ENCODE data around the gene MARCHF11. TPM values are rescaled to one million over a fixed set of nuclear protein-coding genes. Genes with fewer than 3 reads are reported as not detected.

MARCHF11 gene
- total RNA-seq, 1 donor: not detected

DNA sequence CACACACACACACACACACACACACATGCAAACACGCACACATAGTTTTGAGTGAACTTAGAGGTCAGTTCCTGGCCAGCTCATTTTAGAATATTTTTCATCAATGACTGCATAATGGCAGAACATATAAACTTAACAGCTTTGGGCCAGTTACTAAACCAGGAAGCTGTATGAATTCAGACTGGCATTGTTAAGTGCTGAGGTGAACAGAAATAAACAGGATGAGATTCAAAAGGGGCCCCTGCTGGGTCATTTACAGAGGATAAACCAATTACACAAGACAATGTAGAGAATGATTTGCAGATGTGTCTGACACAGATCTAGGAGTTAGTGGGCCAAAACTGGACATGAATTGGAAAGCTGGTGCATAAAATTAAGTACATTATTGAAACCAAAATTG is 44.6 kb downstream of the MARCHF11 start:
- no peak for DNase-seq (ENCODE audit: low read depth in 2 of 3, low spot score in 2 of 3)

DNA sequence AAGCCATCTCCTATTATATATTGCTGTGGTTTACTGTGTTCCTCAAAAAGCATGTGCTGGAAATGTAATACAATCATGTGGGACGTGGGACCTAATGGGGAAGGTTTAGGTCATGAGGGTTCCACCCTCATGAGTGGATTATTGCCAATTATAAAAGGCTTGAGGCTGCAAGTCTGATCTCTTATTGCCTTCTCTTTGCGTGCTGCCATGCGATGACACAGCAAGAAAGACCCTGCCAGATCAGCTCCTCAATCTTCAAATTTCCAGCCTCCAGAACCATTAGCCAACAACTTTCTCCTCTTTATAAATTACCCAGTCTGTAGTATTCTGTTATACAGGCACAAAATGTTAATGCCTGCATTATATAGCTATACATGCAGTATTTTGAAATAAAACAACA is 45.4 kb downstream of the MARCHF11 start:
- no peak for DNase-seq (ENCODE audit: low read depth in 2 of 3, low spot score in 2 of 3)

DNA sequence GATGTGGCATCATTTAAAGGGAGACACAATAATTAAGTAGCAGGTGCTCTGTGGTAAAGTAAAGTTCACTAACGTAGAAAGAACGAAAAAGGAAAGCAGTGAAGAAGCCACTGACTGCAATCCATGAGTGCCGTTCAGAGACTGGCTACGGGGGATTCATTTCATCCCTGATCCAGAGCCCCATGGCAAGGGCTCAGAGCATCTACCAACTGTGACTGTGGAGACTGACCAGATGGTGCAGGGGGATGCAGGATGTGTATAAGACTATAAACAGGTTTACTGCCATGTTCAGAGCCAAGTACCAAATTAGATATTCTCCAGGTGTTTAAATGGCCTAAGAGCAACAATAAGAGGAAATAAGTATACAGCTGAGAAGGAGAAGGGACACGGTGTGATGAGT is 47.7 kb downstream of the MARCHF11 start:
- DNase-seq (ENCODE audit: low read depth in 2 of 3, low spot score in 2 of 3): no peak

DNA sequence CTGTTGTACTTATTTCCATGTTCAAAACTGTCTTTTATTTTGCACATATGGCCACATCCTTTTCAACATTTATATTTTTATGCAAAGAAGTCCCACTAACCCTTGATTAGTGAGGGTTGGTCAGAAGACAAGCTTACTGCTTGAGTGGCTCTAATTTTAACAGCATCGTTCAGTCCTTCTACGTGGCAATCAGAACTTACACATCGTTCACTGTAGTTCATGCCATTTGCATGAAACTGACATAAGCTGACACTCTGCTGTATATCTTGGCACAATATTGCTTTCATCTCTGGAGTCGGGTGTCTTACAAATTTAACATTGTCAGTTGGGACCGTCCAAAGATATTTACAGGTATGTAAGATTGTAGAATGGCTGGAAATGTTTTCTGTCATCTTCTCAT is 50.6 kb downstream of the MARCHF11 start:
- DNase-seq (ENCODE audit: low read depth in 2 of 3, low spot score in 2 of 3): no peak

DNA sequence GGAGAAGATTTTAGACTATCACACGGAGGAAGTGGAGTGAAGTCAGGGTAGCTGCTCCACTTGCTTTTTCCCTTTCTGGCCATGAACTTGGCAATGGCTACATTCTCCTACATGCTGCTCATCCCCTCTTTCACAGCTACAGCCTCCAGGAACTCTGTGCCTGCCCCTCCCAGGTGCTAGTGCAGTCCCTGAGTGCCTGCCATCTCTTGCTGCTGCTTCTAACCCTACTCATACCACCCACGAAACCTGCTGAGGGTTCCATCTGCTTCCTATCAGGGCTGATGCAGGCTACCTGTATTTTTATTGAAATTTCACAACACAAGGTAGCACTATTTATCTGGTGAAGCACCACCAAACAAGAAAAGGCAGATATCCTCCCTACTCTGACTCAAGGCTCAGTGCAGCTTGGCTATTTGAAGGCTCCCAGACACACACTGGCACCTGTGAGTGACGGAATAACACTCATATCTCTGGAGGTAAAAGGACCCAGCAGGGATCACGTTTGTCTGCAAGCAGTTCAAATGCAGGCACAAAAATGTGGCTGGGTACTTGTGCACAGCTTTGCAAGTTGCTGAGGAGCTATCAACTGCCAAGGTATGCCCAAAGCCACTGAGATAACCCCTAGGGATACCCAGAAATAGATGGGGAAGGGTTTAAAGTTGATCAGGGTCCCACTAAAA is 51.6 kb downstream of the MARCHF11 start:
- no peak for DNase-seq (ENCODE audit: low read depth in 2 of 3, low spot score in 2 of 3)

DNA sequence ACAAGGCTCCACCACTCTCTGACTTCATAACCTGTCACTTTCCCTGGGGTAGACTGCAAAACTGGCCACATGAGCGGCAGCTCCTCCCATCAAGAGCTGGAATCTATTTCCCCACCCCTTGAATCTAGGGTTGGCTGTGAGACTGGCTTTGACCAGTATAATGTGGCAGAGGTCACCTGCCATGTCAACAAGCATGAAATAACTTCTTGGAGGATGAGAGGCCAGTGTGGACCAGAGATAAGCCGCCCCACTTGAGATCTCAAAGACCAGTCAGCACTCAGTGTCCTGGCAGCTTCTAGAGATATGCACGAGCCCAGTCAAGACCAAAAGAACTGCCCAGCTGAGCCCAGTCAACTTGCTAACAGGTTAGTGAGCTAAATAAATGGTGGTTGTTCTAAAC is 59.0 kb downstream of the MARCHF11 start:
- DNase-seq (ENCODE audit: low read depth in 2 of 3, low spot score in 2 of 3): no peak

DNA sequence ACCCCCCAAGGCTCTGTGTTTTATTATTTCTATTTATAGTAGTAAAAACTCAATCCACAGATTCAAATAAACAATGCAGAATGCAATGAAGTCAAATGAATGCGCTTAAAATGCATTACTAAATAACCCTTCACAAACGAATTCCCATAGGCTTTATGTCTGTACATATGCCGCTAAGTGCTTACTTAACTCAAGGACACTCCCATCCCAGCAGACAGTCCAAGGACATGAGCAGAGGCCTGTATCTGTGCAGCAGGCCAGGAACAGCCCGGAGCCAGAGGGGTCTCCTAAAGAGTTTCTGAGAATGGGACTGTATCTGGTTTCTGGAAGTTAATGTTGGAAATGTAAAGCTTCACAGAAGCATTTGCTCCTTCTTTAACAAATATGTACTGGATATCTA is 59.8 kb downstream of the MARCHF11 start:
- DNase-seq (ENCODE audit: low read depth in 2 of 3, low spot score in 2 of 3): no peak

DNA sequence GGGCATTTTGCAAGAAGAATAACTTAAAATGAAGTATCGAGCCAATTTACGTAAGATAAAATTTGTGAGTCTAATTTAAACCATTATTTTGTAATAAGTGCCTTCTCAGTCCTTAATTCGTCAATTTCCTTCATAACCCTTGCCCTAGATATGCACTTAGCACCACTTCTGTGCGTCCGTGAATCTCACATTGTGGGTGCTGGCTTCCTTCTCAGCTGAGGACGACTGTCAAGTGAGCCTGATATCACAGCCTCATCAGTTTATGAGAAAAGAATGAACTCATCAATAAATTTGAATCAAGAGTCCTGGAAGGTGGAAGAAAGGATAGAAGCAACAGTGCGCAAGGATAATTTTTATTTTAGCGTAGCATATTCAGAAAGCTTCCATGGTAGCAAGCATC is 64.5 kb downstream of the MARCHF11 start:
- no peak for DNase-seq (ENCODE audit: low read depth in 2 of 3, low spot score in 2 of 3)

DNA sequence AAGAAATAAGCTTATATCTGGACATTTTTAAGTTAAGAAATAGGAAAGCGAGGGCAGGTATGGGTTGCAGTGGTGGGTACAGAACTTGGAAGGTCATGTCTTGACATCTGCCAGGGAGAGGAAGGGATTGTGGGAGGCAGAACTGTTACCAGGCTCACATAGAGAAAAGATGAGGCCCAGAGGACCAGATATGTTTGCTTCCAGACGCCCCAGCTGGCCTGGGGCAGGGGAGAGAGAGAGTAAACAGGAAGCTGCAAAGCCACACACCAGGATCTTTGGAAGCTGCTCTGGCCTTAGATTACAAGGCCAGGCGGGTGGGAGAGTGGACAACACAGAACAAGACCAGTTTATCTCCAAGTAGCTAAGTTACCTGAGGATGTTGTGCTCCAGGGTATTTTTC is 71.2 kb downstream of the MARCHF11 start:
- DNase-seq (ENCODE audit: low read depth in 2 of 3, low spot score in 2 of 3): no peak

DNA sequence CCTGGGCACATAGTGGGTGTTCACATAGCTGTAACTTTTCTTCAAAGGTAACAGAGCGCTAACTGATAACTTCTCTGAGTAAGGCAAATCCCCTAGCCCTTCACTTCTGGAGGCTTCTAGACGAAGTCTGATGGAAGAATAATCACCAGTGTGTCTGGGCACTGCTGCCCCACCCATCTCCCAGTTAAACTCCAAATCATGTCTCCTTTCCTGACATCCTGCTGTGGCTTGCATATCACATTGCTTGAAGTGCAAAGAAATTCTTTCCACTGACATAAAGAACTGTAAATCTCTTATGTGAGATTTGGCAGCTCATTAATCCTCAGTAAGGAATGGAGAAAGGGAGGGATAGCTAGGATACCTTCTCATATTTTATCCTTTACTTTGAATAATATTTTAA is 74.6 kb downstream of the MARCHF11 start:
- no peak for DNase-seq (ENCODE audit: low read depth in 2 of 3, low spot score in 2 of 3)

DNA sequence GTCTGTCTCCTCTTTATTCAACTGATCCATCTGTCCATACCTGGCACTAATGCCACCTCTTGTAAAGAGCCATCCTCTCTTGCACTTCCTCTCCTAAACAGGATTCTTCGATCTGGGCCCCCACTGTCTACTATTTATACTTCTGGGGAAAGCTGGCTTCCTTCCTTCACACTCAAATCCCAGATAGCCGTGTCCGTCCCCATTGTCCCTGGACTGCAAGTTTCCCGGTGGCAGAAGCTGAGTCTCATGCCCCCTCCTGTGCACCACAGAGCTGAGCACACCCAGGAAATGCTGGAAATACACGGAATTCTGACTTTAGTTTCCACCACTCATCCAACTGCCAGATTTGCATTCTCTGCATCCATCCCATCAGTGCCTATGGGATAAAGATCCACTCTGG is 84.0 kb downstream of the MARCHF11 start:
- DNase-seq (ENCODE audit: low read depth in 2 of 3, low spot score in 2 of 3): no peak

DNA sequence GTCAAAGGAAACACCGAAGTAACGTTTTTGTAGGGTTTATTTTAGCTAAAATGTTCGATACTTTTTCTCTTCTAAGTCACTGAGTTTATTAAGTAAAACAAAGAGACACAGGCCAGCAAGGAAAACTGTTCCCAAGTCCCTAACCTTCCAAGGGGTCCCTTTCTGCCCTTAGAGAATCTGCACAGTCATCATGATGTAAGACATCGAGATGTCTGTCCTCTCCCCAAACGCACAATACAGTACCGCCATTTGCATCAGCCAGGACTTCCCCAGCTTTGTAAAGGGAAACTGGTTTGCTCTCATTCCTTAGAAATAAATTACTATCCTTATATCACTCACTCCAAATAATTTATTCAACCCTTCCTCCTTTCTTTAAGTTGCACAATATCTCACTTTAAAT is 89.3 kb downstream of the MARCHF11 start:
- DNase-seq (ENCODE audit: low read depth in 2 of 3, low spot score in 2 of 3): no peak

DNA sequence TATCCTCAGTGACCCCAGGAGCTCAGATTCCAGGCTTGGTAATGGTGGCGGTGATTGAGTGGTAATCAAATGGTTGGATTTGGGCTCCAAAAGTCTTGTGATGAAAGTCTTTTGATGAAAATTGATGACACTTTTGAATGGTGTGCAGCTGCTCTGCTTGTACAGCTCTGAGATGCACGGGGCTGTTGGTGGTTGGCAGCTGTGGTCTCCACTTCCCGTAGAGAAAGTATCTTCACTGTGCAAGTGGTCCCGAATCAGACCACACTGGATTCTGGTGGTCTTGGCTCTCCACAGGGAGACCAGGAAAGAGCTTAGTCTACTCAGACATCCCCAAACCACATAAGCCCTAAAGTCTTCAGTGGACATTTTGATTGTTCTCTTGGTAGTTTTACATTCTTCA is 96.6 kb downstream of the MARCHF11 start:
- DNase-seq (ENCODE audit: low read depth in 2 of 3, low spot score in 2 of 3): no peak

DNA sequence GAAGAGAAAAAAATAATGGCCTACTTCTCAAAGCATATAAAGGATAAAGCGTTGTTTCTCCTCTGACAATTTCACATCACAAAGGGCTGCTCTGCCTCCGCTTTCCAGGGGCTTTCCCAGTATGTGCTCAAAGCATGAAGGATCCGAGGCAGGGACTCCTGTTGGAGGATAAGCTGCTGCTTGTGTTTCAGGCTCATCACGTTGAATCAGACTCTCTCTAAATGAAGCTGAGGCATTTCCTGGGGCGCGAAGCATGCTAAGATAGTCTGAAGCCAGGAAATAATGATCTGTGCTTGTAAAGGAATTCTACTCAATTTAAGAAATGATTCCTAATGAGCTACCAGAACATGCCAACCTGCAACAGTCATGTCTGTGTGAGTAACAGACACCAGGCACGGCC is 97.5 kb downstream of the MARCHF11 start:
- DNase-seq (ENCODE audit: low read depth in 2 of 3, low spot score in 2 of 3): no peak

DNA sequence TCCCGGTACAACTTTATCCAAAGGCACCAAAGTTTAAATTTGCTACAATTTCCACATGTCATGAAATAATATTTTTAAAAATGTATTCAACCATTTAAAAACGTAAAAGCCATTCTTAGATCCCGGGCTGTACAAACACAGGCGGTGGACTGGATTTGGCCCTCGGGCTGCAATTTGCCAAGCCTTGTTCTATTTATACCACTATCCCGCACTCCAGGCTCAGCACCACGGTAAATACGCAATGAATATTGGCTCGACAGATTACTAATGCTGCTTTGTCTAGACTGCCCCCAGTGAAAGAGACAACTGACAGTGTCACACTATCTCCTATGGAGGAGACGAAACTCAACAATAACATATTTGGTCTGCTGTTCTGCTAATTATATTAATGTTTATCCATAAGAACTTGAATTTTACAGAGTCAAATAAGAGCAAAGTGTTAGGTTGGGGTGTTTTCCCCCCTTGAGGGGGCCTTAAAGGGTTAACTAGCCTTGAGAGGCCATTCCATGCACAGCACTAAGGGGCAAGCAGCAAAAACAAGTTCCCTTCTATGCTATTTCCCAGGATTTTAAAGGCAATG is 98.1 kb downstream of the MARCHF11 start:
- no peak for DNase-seq (ENCODE audit: low read depth in 2 of 3, low spot score in 2 of 3)

DNA sequence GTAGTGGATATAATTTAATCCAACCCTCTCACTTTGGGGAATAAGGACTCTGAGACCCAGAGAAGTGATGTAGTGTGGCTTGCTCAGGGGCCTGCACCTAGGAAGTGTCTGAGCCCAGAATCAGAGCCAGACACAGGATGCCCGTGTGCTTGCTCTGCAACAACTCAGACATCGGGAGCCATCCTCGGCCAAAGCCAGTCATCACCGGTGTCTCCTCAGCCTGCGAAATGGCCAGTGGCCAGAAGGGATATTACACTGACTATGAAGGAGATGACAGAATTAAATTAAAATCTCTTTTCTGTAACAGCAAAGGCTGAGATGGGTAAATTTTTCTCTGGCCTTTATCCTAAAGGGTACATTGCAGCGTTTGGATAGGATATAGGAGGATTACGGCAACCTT is 102.9 kb downstream of the MARCHF11 start:
- no peak for DNase-seq (ENCODE audit: low read depth in 2 of 3, low spot score in 2 of 3)

DNA sequence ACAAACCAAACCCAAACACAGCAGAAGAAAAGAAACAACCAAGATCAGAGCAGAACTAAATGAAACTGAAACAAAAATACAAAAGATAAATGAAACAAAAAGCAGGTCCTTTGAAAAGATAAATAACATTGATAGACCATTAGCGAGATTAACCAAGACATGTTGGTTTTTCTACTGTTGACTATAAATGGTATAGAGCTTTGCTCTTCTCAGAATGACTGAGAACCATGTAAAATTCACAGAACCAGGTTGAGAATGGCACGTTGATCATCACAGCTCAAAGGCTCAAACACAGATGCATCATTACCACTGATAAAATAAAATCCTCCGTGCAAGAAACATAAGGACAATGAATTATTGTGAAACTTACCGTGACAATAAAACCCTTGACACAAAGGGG is 105.2 kb downstream of the MARCHF11 start:
- no peak for DNase-seq (ENCODE audit: low read depth in 2 of 3, low spot score in 2 of 3)

DNA sequence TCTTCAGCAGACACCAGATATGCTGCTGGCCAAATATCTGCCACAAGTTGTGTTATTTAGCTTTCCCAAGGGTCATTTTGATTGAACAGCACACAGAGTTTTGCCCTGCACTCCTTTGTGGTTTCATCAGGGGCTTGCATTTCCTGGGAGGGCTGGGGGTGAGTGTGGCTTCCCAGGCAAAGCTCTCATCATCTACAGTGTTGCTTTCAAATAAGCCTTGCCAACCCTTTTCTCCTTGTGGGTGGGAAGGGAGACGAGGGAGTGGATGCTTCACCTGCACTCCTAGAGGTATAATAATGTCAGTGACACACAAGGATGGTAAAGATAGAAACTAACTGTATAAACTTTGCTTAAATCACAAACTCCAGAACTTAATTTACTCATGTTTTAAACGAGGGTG is 107.0 kb downstream of the MARCHF11 start:
- no peak for DNase-seq (ENCODE audit: low read depth in 2 of 3, low spot score in 2 of 3)

DNA sequence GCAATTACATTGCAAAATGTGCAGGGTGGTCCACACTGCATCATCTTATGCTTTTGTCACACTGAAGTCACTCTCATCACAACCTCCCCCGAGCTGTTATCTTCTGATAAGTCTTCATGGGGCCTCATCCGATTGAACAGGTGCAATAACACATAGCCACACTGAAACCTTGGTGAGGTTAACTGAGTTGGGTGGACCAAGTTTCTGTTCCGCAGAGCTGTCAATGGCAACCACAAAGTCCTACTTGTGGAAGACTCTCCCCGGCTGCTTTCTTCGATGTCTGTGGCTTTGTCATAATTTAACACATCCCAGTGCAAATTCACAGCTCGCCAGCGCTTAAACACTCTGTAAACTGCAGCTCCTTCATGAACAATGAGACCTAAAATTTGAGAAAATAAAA is 112.2 kb downstream of the MARCHF11 start:
- DNase-seq (ENCODE audit: low read depth in 2 of 3, low spot score in 2 of 3): no peak

DNA sequence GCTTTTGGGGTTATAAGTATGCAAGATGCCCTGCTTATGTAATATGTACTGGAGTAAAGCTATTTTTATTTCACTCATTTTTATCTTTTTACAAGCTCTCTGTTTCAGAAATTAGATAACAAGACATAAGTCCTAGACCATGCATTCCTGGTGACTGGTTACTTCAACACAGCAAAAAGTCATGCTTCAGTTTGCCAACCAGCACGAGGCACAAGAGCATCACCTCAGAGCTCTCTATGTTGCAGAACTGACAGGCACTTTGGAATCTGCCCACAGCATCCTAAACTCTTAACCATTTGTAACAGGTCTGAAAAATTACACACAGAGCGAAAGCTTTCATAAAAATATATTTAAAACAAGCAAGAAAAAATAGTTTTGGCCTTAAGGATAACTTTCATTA is 112.8 kb downstream of the MARCHF11 start:
- DNase-seq (ENCODE audit: low read depth in 2 of 3, low spot score in 2 of 3): no peak

DNA sequence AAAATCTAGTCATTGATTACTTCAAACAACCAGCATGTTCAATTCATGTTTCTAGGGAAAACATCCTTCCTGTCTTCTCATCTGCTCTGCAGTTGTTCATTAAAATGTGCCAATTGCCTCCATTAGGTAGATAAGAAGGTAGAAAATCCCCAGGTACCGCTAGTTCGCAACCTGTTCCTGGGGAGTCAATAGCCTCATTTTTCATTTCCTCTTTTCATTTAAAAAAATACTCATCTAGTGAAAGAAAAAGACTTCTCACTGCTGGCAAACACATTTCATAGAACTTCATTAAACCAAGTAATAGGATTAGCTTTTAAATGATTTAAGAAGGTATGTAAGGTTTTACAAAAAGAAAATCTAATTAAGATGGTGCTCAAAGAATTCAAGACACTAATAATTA is 113.3 kb downstream of the MARCHF11 start:
- no peak for DNase-seq (ENCODE audit: low read depth in 2 of 3, low spot score in 2 of 3)

DNA sequence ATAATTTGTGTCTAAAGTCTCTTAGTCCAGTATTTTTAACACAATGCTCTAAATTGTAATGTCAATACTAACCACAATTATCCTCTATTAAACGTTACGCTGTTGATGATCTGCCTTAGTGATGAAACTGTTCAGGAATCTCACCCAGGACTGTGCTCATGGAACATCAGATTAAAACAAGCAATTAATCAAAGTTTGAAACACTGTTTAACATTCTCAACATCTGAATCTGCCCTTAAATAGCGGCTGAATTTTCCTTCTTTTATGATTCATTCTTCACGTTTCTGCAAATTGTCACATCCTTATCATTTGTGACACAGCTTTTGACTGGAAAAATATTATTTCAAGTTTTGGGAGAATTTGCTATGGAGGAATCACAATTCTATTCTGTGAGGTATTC is 113.8 kb downstream of the MARCHF11 start:
- no peak for DNase-seq (ENCODE audit: low read depth in 2 of 3, low spot score in 2 of 3)
